CD4-positive, alpha-beta T cell treated with Interferon alpha-2 for 1 hour (primary cell): ENCODE results near the gene RPS6KC1.
"Not testable (repeated sequence)": the region's sequence is repeated elsewhere in the genome, so short reads cannot be mapped to it uniquely, and the experiment has no call there.

Experiments used
- DNase-seq, 2 donors: peaks; one replicate each; pipeline ENCODE4 v3.0.0-alpha.2; 2020 to 2022

The RPS6KC1 gene

DNA sequence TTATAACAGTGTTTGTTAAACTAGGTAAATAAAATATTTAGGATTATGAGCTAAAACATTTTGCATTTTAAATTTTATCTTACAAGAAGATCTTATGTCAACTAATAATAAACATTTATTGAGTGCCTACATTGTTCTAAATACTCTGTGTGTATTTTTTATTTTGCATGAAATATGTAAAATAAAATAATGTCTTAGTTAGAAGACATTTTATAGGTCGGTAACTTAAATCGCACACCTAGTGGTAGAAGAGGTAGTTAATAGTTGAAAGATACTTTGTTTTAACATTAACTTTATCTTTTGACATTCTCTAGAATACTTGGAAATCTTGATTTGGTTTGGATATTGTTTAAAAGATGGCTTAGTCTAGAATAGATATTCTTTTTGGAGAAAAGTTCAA, 60.5 kb downstream of the RPS6KC1 start:
- DNase-seq = no peak

DNA sequence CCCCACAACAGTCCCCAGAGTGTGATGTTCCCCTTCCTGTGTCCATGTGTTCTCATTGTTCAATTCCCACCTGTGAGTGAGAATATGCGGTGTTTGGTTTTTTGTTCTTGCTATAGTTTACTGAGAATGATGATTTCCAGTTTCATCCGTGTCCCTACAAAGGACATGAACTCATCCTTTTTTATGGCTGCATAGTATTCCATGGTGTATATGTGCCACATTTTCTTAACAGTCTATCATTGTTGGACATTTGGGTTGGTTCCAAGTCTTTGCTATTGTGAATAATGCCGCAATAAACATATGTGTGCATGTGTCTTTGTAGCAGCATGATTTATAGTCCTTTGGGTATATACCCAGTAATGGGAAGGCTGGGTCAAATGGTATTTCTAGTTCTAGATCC, 61.7 kb downstream of the RPS6KC1 start:
- DNase-seq = not testable (repeated sequence)

DNA sequence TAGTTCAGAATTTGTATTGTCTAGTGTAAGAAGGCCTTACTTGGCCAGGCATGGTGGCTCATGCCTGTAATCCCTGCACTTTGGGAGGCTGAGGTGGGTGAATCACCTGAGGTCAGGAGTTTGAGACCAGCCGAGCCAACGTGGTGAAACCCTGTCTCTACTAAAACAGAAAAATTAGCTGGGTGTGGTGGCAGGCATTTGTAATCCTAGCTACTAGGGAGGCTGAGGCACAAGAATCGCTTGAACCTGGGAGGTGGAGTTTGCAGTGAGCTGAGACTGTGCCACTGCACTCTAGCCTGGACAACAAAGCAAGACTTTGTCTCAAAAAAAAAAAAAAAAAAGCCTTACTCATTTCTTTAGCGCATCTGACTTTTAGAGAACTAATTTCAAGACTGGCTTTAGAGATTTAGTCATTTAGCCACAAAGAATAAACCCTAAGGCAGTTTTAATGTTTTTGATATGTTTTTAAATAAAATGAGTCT, 66.7 kb downstream of the RPS6KC1 start:
- DNase-seq = not testable (repeated sequence)

DNA sequence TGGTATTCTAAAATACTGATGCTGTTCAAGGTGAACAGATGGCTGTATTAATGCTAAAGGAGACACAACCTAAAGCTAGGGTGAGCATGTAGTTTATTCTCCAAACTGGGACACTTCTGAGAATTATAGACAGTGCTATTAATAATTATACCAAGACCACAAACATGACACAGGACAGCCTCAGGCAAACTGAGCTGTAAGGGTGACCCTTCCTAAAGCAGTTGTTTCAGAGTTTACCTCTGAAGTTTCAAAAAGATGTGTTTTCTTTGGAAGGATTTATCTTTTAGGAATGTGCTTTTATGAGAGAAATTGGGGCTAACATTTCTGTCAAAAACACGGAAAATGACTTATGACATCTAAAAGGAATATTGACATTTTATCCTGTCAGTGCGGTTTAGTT, 68.8 kb downstream of the RPS6KC1 start:
- DNase-seq = no peak

DNA sequence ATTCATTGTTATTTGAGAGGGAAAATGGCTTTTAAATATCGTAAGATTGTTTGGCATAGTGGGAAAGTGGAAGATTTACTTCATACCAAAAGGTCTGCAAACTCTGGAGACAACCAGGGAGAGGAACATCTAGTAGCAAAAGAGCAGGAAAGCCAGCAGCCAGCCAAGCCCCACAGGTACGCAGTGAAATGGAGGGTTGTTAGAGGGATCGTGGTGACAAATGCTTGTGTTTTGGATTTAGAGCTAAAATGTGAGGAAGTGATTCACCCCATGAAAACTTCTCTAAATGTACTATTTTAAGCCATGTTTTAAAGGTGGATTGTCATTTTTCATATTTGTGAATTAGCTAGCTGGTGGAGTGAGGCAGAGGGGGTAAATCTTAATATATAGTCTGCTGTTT, 69.3 kb downstream of the RPS6KC1 start:
- DNase-seq = no peak

DNA sequence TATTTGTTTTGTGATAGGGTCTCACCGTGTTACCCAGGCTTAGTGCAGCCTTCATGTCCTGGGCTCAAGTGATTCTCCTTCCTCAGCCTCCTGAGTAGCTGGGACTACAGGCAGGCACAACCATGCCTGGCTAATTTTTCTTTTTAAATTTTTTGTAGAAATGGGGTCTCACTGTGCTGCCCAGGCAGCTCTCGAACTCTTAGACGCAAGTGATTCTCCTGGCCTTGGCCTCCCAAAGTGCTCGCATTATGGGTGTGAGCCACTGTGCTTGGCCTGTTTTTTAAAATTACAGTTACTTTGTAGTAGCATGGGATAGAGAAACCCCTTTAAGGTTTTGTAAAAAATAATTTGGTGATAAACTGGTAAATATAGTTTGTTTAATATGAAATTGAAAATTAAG, 69.9 kb downstream of the RPS6KC1 start:
- DNase-seq = no peak

DNA sequence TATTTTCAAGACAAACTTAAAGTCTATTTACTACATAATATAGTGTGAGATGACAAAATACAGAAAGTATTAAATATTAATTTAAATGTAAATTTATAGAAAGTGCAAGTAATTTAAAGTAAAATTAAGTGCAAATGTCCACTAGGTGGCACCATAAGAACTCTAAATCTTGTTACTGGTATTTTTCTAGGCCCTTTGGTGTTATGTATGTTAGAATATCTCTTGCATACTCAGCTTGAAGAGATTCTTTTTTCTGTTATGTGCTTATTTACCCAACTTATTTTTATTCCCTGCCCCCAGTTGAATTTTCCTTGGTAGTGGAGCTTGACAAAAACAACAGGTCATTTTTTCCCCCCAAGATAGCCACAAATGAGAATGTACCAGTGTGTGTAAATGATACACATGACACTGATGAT, 71.5 kb downstream of the RPS6KC1 start:
- peak in 1 of 2 donors; percentile 41 for DNase-seq

DNA sequence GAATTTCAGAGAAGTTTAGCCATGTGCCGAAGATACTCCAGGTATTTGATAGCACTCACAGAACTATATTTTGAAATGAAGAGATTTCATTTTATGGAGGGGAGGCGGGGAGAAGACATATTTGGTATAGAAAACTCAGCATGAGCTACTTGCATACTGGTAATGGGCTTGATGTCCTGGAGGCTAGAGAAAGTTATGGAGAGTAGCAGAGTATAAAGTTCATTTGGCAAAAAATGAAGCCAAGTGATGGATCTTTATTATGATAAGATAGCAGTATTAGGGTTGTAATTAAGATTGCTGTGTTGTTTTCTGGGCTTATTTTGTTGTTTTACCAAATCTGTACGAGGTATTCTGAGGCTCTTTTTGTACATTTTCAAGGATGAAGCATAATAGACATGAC, 72.0 kb downstream of the RPS6KC1 start:
- no peak for DNase-seq

DNA sequence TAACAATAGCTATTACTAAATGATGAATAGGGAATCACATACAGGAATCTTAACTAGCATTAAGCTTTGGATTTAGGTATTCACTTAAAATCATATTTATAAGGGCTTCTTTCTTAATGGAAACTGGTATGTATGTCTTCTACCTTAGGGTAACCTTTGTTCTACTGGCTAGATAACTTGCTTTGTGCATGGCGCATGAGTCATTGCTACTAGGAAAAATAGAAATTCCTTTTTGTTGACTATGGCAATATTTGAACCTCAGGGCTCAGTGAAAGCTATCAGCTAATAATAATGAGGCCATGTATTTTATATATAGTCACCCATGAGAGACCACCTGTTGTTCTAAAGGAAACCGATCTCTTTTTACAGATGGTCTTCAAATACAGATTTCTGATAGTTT, 72.5 kb downstream of the RPS6KC1 start:
- DNase-seq = no peak

DNA sequence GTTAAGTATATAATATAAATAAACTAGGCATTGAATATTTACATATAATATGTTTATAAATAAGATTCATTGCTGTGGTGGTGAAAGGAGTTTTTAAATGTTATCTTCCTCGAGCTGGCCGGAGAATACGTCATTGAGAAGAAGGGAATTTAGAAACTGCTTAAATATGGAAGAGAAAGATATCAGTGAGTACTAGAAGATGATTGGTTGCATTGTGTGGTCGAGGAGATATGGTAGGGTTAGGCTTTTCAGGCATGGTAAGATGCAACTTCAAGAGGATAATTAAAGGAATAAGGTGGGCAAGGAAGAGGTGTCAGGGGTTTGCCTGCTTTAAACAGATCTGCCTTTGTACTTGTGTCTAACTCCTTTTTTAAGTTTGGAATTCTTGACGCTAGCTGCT, 73.5 kb downstream of the RPS6KC1 start:
- DNase-seq = no peak

DNA sequence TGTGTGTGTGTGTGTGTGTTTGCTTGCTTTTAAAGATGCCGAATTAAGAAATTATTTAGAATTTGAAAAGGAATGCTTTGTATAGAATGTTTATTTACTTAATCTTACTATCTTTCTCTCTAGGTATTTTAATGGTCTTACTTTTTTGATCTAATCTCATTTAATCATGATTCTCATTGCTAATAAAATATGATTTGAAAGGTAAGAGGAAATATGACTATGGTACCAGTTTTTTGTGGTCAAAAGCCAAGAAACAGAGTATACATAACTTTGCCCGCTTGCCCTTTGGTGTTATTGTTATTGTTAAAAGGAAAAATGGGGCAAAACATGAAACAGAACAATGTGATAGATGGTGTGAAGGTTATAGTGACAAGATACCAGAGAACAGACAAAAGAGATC, 74.6 kb downstream of the RPS6KC1 start:
- no peak for DNase-seq

DNA sequence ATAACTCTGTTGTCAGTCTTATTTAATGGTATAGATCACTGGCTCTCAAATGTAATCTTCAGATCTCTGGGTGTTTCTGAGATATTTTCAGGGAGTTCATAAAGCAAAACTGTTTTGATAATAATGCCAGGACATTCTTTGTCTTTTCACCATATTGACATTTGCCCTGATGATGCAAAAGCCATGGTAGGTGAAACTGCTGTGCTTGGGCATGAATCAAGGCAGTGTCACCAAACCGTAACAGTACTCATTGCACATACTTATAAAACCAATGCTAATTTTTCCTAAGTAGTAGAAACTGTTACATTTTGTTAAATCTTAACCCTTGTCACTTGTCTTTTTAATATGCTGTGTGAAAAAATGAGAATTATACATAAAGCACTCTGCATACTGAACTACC, 76.0 kb downstream of the RPS6KC1 start:
- no peak for DNase-seq

DNA sequence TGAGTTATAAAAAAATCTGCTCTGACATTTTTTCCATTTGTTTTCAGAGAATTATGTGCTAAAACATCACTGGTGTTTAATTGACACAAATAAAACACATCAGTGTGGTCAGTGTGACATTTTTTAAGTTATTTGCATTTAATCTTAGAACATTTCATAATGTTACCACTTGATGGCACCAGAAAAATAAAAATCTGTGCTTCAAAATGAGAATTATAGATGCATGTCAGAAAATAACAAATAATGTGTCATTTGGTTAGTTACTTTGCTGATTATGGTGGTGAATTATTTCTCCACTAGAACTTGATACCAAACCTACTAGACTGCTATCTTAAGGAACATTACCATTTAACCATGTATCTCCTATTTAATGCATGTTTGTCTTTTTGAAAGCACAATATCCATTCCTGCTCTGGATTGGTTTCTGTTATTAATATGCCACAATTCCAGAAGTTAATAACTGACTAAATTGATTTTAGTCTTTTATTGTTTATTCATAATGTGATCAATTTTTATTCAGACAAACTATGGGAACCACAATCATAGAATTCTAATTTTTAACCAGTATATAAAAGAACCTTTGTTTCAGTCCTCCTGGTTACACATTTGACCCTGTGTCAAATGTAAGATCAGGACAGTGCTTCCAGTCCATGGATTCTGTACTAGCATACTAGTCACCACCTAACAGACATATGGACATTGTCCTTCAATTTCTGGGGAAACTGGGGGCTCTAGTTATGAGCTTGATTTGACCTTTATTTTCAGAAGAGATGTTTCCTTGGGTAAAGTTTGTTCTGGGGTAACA, 81.0 kb downstream of the RPS6KC1 start:
- no peak for DNase-seq

DNA sequence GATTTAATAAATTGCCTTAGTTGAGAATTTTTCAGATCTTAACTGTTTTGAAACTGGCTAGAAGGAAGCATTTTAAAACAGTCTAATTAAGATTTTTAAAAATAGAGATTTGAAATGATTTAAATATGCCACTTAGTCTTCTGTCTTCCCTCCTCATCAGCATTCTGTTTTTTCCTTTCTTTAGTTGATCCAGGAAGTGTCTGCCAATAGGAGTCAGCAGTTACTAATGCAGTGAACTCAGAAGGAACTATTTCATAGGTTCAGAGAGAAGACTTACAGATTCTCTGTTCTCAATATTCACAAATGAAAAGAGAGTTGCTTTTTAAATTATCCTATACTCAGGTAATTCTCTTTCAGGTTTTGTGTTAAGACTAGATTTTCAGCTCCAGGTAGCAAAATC, 84.5 kb downstream of the RPS6KC1 start:
- no peak for DNase-seq

DNA sequence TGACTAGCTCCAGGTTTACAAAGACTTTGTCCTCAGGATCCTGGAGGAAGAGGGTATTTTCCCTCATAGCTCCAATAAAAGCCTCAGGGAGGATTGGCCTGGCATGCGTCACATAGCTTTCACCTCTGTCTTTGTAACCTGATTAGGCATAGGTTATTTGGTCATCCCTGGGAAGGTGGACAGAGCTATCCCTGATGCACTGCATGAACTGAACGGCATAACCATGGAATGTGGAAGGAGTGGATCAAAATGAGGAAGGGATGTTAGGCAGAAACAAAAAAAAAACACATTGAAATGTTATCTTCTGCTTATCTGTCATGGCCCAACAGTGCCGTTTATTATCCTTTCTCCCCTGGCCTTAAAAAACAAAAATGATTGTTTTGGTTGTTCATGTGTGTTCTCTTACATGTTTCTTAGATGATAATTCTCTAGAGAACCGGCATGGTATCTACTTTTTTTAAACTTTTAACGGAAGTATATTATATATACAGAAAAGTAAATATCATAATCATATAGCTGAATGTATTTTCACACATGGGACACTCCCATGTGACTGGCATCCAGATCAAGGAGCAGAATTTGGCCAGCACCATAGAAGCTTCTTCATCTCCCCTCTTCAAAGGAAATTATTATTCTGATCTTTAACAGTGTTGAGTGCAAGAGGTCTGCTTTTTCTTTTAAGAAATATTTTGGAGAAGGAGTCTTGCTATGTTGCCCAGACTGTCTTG, 85.3 kb downstream of the RPS6KC1 start:
- DNase-seq = no peak

DNA sequence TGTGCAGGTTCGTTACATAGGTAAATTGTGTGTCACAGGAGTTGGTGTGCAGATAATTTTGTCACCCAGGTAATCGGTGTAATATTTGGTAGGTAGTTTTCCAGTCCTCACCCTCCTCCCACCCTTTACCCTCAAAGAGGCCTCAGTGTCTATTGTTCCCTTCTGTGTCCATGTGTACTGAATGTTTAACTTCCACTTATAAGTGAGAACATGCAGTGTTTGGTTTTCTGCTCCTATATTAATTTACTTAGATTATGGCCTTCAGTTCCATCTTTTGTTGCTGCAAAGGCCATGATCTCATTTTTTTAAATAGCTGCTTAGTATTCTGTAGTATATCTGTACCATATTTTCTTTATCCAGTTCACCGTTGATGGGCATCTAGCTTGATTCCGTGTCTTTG, 87.3 kb downstream of the RPS6KC1 start:
- DNase-seq = no peak

DNA sequence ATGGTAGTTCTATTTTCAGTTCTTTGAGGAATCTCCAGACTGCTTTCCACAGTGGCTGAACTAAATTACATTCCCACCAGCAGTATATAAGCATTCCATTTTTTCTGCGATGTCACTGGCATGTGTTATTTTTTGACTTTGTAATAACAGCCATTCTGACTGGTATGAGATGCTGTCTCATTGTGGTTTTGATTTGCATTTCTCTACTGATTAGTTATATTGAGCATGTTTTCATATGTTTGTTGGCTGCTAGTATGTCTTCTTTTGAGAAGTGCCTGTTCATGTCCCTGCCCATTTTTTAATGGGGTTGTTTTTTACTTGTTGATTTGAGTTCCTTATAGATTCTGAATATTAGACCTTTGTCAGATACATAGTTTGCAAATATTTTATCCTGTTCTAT, 87.9 kb downstream of the RPS6KC1 start:
- DNase-seq = no peak

DNA sequence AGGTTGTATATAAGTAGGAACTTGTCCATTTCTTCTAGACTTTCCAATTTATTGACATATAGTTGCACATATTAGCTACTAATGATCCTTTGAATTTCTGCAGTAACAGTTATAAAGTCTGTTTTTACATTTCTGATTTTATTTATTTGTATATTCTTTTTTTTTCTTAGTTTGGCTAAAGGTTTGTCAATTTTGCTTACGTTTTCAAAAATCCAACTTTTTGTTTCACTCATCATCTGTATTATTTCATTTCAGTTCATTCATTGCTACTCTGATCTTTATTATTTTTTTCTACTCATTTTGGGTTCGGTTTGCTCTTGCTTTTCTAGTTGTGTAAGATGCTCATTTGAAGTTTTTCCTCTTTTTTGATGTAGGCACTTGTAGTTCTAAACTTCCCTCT, 97.9 kb downstream of the RPS6KC1 start:
- DNase-seq = no peak

DNA sequence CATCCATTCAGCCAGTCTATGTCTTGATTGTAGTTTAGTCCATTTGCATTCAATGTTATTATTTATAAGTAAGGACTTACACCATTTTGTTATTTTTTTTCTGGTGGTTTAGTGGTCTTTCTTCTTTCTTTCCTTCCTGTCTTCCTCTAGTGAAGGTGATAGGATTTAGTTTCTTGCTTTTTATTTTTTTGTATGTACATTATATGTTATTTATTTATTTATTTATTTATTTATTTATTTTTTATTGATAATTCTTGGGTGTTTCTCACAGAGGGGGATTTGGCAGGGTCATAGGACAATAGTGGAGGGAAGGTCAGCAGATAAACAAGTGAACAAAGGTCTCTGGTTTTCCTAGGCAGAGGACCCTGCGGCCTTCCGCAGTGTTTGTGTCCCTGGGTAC, 99.0 kb downstream of the RPS6KC1 start:
- DNase-seq = not testable (repeated sequence)

DNA sequence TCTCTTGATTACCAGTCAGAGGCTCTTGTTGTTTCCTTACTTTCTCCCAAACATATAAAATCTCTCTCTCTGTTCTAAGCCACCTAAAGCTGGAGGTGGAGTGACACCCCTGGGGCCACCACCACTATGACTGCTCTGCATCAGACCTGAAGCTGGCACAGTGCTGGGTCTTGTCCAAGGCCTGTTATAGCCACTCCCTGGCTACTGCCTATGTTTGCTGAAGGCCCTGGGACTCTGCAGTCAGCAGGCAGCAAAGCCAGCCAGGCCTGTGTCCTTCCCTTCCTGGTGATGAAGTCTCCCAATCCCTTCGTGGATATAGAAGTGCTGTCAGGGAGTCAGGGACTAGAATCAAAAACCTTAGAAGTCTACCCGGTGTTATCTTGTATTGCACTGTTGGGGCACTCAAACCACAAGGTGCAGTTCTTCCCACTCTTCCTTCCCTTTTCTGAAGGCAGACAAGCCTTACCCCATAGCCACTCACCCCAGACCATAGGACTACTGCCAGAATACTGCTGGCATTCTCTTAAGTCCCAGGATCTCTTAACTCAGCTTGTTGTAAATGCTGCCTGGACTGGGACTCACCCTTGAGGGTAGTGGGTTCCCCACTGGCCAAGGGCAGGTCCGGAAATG, 103.1 kb downstream of the RPS6KC1 start:
- DNase-seq = no peak

DNA sequence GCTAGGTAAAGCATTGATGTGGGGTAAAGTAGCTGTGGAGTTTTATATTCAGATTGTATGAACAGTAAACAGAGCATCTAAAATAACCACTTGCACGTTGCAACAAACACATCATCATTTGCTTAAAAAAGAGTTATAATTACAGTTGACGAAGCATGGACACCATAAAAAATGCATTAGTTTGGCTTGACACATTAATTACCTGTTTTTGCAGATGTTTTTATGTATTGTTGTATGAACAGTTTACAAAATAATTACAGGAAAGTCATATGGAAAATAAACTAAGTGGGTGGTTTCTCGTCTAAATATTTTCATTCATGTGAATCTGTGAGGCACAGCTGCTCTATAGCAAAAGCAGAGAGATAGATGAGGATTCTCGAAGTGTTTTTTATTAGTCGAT, 108.3 kb downstream of the RPS6KC1 start:
- DNase-seq = no peak

DNA sequence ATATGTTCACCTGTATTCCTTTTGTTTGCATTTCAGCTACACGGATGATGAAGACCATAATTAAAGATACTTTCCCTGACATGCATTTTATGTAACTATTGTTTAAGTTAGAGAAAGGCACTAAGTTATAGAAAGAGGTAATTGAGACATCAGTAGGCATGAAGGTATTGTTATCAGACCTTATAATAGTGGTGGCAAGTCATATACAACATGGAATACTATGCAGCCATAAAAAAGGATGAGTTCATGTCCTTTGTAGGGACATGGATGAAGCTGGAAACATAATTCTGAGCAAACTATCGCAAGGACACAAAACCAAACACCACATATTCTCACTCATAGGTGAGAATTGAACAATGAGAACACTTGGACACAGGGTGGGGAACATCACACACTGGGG, 109.4 kb downstream of the RPS6KC1 start:
- not testable (repeated sequence) for DNase-seq

DNA sequence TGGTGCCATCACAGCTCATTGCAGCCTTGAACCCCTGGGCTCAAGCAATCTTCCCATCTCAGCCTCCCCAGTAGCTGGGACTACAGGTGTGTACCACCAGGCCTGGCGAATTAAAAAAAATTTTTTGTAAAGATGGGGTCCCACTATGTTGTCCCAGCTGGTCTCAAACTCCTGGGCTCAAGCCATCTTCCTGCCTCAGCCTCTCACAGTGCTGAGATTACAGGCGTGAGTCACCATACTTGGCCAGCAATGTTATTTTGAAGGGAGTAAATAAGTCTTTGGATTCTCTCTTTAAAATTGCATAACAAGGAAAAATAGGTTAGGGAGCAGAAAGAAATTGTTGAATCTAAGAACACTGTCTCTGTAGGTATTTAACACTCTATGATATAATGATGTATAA, 111.3 kb downstream of the RPS6KC1 start:
- no peak for DNase-seq

DNA sequence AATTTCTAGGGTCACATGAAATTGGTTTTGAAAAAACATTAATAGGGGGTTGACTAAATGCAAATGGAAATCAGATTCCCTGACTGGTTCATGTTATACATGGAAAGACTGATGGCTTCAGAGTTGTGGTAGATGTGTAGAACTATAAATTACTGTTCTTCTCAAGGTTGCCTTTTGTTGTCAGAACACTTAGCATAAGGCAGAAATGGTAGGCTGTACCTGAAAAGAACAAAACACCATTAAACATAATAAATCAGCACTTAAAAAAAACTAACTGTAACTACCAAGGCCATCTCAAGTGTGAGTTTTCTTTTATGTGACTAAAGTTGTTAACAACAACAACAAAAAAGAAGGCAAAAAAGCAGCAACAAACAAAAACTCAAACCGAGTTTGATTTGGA, 111.8 kb downstream of the RPS6KC1 start:
- no peak for DNase-seq
